Stimulated activated CD8-positive, alpha-beta memory T cell treated with anti-CD3 and anti-CD28 coated beads, Interleukin-12 subunit alpha, Interleukin-12 subunit beta, amount 100 ng/mL, for 4 hours (primary cell): ENCODE data around the gene NCKAP5.

ENCODE experiments used
- DNase-seq: peaks from one replicate; pipeline ENCODE4 v3.0.0-alpha.2; 2020; ENCODE audit warnings: low read depth

NCKAP5 gene

GRCh38 chr2:133204421-133204820 is 363.8 kb downstream of the NCKAP5 start:
- no peak for DNase-seq

- no peak for DNase-seq
These were observed 367.4 kb downstream of the NCKAP5 start for GRCh38 chr2:133200684-133201421.

GRCh38 chr2:133198678-133199077 is 369.6 kb downstream of the NCKAP5 start:
- DNase-seq = no peak

GRCh38 chr2:133197156-133197555 is 371.1 kb downstream of the NCKAP5 start:
- no peak for DNase-seq

GRCh38 chr2:133194777-133195335 is 373.4 kb downstream of the NCKAP5 start:
- no peak for DNase-seq

GRCh38 chr2:133194362-133194655 is 374.0 kb downstream of the NCKAP5 start:
- no peak for DNase-seq

- no peak for DNase-seq
These were observed 374.5 kb downstream of the NCKAP5 start for GRCh38 chr2:133193544-133194361.

- no peak for DNase-seq
These were observed 376.2 kb downstream of the NCKAP5 start for GRCh38 chr2:133192028-133192427.

GRCh38 chr2:133177196-133177595 is 391.1 kb downstream of the NCKAP5 start:
- no peak for DNase-seq

- DNase-seq = no peak
These were observed 392.3 kb downstream of the NCKAP5 start for GRCh38 chr2:133175926-133176325.

GRCh38 chr2:133173224-133173623 is 395.0 kb downstream of the NCKAP5 start:
- no peak for DNase-seq

GRCh38 chr2:133171393-133172004 is 396.8 kb downstream of the NCKAP5 start:
- DNase-seq = no peak

- no peak for DNase-seq
These were observed 398.9 kb downstream of the NCKAP5 start for GRCh38 chr2:133169274-133169912.

GRCh38 chr2:133167990-133168389 is 400.3 kb downstream of the NCKAP5 start:
- DNase-seq = no peak

- DNase-seq = no peak
These were observed 401.0 kb downstream of the NCKAP5 start for GRCh38 chr2:133167223-133167622.

- DNase-seq = no peak
These were observed 402.2 kb downstream of the NCKAP5 start for GRCh38 chr2:133166031-133166430.

GRCh38 chr2:133163111-133163510 is 405.2 kb downstream of the NCKAP5 start:
- DNase-seq = no peak

GRCh38 chr2:133158442-133158841 is 409.8 kb downstream of the NCKAP5 start:
- DNase-seq = no peak

GRCh38 chr2:133158024-133158423 is 410.2 kb downstream of the NCKAP5 start:
- DNase-seq = no peak

- no peak for DNase-seq
These were observed 411.1 kb downstream of the NCKAP5 start for GRCh38 chr2:133157141-133157540.

- no peak for DNase-seq
These were observed 415.5 kb downstream of the NCKAP5 start for GRCh38 chr2:133152801-133153200.

- no peak for DNase-seq
These were observed 420.1 kb downstream of the NCKAP5 start for GRCh38 chr2:133148187-133148586.
